Skeletal muscle tissue (tissue), 4 donors: ENCODE data around the gene PRKD1. TPM values are rescaled to one million over a fixed set of nuclear protein-coding genes. Genes with fewer than 3 reads are reported as not detected.

Experiments
- H3K27ac ChIP-seq: one replicate; pipeline ENCODE4 v1.7.0; 2013; ENCODE audit warnings: mild to moderate bottlenecking, low read depth, low read length, inconsistent platforms
- H3K27me3 ChIP-seq, 3 donors: one replicate each; pipeline ENCODE4 v1.7.0; 2013; ENCODE audit warnings: low read length in 3 of 3; ENCODE audit not compliant: control insufficient read depth in 3 of 3, insufficient read depth in 3 of 3
- H3K36me3 ChIP-seq, 3 donors: one replicate each; pipeline ENCODE4 v1.7.0; 2013; ENCODE audit warnings: low read length in 3 of 3; ENCODE audit not compliant: control insufficient read depth in 3 of 3, insufficient read depth in 3 of 3
- H3K4me1 ChIP-seq, 3 donors: one replicate each; pipeline ENCODE4 v1.7.0; 2013; ENCODE audit warnings: low read length in 3 of 3, mild to moderate bottlenecking in 3 of 3; ENCODE audit not compliant: control insufficient read depth in 3 of 3, insufficient read depth in 3 of 3
- H3K4me3 ChIP-seq, 3 donors: one replicate each; pipeline ENCODE4 v1.7.0; 2013; ENCODE audit warnings: low read length in 3 of 3
- H3K9ac ChIP-seq, 3 donors: one replicate each; pipeline ENCODE4 v1.7.0; 2013; ENCODE audit warnings: low read length in 3 of 3, mild to moderate bottlenecking in 3 of 3, moderate library complexity in 2 of 3, low read depth in 1 of 3
- H3K9me3 ChIP-seq, 3 donors: one replicate each; pipeline ENCODE4 v1.7.0; 2013; ENCODE audit warnings: low read length in 3 of 3; ENCODE audit not compliant: control insufficient read depth in 3 of 3
- total RNA-seq: library from RNA; depleted of rRNA; stranded (reverse); fragments of >200 nt; gene quantifications from one replicate; pipeline ENCODE4 v1.2.3, GENCODE V29; 2014
- donor health status: Osteomylitis.

The PRKD1 gene
- total RNA-seq, 1 donor from 2014 or later: 30.3 TPM

DNA sequence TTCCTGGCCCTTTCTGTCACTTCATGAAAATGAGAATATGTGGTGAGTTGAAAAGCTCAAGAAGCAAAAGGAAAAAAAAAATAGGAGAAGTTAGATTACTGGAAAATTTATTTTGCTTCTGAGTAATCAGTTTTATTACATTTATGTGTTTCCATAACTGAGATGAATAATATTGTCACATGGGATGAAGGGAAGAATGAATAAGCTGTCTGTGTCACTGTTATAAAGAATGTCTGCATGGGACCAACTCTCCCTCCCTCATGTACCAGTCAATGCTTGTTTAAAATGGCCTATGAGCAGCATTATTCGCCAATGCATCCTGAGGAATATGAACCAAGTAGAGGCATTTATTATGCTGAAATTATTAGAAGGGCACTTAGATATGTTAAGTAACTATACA lies 246.3 kb downstream of the PRKD1 start:
- no peak overlapping the region for H3K9ac ChIP-seq
- no peak overlapping the region for H3K27ac ChIP-seq
- no peak overlapping the region for H3K4me3 ChIP-seq
- H3K36me3 ChIP-seq: no peaks in the 10 kb centered on the region
- no peaks in the 10 kb centered on the region for H3K9me3 ChIP-seq
- no peaks in the 10 kb centered on the region for H3K4me1 ChIP-seq
- no peaks in the 10 kb centered on the region for H3K27me3 ChIP-seq

GRCh38 chr14:29674566-29675285 lies 252.9 kb downstream of the PRKD1 start:
- Histone ChIP-seq H3K4me1 (no peaks in the 10 kb centered on the region), H3K4me3 (no peak overlapping the region), H3K27ac (no peak overlapping the region), H3K9me3 (no peaks in the 10 kb centered on the region), H3K36me3 (no peaks in the 10 kb centered on the region), H3K27me3 (no peaks in the 10 kb centered on the region), H3K9ac (no peak overlapping the region)

DNA sequence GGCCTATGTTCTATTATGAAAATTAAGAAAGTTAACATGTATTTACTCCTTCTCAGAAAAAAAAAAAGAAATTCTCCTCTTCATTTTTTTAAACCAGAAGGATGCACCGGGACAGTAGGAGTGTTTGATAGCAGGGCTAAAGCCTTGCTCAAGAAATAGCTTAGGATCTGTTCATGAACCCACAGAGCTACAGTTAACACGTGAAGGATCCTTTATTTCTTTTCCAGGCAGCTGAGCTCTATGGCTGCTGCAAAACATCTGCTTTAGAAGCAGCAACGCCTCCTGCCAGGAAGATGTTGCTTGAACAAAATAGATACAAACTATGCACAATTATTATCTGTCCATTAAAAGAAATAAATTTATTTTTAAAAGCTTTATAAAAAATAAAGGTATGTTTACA lies 254.8 kb downstream of the PRKD1 start:
- Histone ChIP-seq H3K27ac (no peak overlapping the region), H3K4me3 (no peak overlapping the region), H3K9me3 (no peaks in the 10 kb centered on the region), H3K27me3 (no peaks in the 10 kb centered on the region), H3K36me3 (no peaks in the 10 kb centered on the region), H3K4me1 (no peaks in the 10 kb centered on the region), H3K9ac (no peak overlapping the region)

DNA sequence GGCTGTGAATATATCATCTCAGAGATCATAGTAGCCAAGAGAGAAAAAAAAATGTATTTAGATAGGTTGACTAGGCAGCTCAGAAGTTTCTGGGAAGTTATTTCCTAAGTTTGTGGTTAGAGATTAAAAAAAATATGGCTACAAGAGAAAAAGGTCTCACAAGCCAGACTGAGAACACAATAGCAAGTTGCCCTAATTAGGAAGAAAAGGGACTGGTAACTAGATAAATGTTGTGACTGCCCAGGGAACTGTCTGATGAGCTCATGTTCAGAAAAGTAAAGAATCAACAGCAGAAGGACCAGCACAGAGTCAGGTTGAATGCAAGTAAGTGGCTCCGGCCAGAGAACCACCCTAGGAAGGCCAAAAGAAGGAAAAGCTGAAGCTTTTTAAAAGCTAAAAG lies 256.6 kb downstream of the PRKD1 start:
- no peak overlapping the region for H3K4me3 ChIP-seq
- no peak overlapping the region for H3K27ac ChIP-seq
- H3K4me1 ChIP-seq: no peaks in the 10 kb centered on the region
- no peaks in the 10 kb centered on the region for H3K36me3 ChIP-seq
- no peaks in the 10 kb centered on the region for H3K9me3 ChIP-seq
- no peak overlapping the region for H3K9ac ChIP-seq
- H3K27me3 ChIP-seq: no peaks in the 10 kb centered on the region

GRCh38 chr14:29668201-29668600 lies 259.4 kb downstream of the PRKD1 start:
- Histone ChIP-seq H3K27me3 (no peaks in the 10 kb centered on the region), H3K27ac (no peak overlapping the region), H3K9ac (no peak overlapping the region)

GRCh38 chr14:29664515-29664914 lies 263.1 kb downstream of the PRKD1 start:
- H3K4me3 ChIP-seq: no peak overlapping the region
- H3K9me3 ChIP-seq: no peaks in the 10 kb centered on the region
- H3K36me3 ChIP-seq: peaks cover 0 to 5% (median 0%) of the 10 kb centered on the region in 3 donors
- H3K9ac ChIP-seq: no peak overlapping the region
- H3K27ac ChIP-seq: no peak overlapping the region
- no peaks in the 10 kb centered on the region for H3K4me1 ChIP-seq
- H3K27me3 ChIP-seq: no peaks in the 10 kb centered on the region

More at GRCh38 chr14:29668201-29668600, 259.4 kb downstream of the PRKD1 start:
- Histone ChIP-seq H3K9me3 (no peaks in the 10 kb centered on the region), H3K4me1 (no peaks in the 10 kb centered on the region), H3K4me3 (no peak overlapping the region), H3K36me3 (peaks cover 0 to 5% (median 0%) of the 10 kb centered on the region in 3 donors)

- no peaks in the 10 kb centered on the region for H3K27me3 ChIP-seq
- peaks cover 0 to 5% (median 0%) of the 10 kb centered on the region in 3 donors for H3K36me3 ChIP-seq
- H3K9me3 ChIP-seq: no peaks in the 10 kb centered on the region
- H3K4me3 ChIP-seq: no peak overlapping the region
- H3K4me1 ChIP-seq: no peaks in the 10 kb centered on the region
- no peak overlapping the region for H3K9ac ChIP-seq
- H3K27ac ChIP-seq: no peak overlapping the region
These were observed 264.3 kb downstream of the PRKD1 start for GRCh38 chr14:29663281-29663801.

DNA sequence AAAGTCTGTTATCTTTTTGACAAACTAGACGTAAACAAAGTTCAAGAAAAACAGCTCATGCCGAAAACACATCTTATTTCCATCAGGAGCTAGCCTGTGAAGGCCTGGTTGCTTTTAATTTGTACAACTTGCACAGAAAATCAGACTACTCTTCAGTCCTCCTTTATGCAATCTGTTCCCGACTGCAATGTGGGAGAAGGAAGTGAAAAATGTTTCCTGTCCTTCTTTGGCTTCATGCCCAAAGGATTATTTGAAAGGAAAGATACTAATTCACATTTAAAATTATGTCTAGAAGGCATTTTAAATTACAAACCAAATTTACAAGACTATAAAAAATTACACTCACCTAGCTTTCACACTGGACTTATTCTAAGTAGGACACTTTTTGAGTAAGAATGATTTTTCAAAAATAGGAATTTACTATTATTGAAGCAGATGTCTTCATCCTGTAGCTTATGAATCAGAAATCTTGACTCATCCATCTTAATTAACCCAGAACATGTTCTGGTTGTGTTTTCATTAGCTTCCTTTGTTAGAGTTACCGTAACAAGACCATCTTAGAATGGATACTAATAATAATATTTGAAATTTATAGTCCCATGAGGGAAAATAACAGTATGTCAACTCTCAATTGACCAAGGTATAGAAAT lies 272.6 kb downstream of the PRKD1 start:
- no peaks in the 10 kb centered on the region for H3K9me3 ChIP-seq
- no peak overlapping the region for H3K9ac ChIP-seq
- no peak overlapping the region for H3K4me3 ChIP-seq
- H3K27me3 ChIP-seq: no peaks in the 10 kb centered on the region
- no peaks in the 10 kb centered on the region for H3K36me3 ChIP-seq
- no peaks in the 10 kb centered on the region for H3K4me1 ChIP-seq
- H3K27ac ChIP-seq: no peak overlapping the region

DNA sequence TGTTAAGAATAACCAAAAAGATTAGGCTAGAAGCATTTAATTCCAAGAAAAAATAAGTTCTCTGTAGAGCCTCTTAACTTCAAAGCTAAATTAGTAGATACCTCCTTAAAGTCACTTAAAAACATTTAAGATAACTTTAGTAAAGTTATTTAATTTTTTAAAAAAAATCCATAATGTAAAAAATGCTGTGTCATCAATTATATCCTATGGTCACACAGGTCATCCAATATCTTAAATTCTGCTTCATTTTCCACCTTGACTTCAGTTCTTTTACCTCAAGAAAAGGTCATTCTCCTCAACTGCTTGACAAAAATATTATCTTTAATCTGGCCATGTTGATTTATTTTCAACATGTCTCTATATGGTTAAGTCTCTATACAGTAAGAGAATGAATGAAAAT lies 274.3 kb downstream of the PRKD1 start:
- peaks cover 0 to 1% (median under 1%) of the 10 kb centered on the region in 3 donors for H3K9me3 ChIP-seq
- no peaks in the 10 kb centered on the region for H3K27me3 ChIP-seq
- no peak overlapping the region for H3K9ac ChIP-seq
- H3K4me3 ChIP-seq: no peak overlapping the region
- H3K27ac ChIP-seq: no peak overlapping the region
- no peaks in the 10 kb centered on the region for H3K4me1 ChIP-seq
- peaks cover 0 to 3% (median 0%) of the 10 kb centered on the region in 3 donors for H3K36me3 ChIP-seq

GRCh38 chr14:29652571-29652970 lies 275.1 kb downstream of the PRKD1 start:
- H3K4me1 ChIP-seq: no peaks in the 10 kb centered on the region
- H3K9ac ChIP-seq: no peak overlapping the region
- no peak overlapping the region for H3K27ac ChIP-seq
- no peak overlapping the region for H3K4me3 ChIP-seq
- H3K36me3 ChIP-seq: peaks cover 0 to 3% (median 0%) of the 10 kb centered on the region in 3 donors
- H3K27me3 ChIP-seq: no peaks in the 10 kb centered on the region
- peaks cover 2 to 7% (median 2%) of the 10 kb centered on the region in 3 donors for H3K9me3 ChIP-seq
